Keratinocyte (primary cell): ENCODE results near the gene PLA2G6. TPM values are rescaled to one million over a fixed set of nuclear protein-coding genes. Genes with fewer than 3 reads are reported as not detected.

ENCODE experiments used
- DNase-seq: peaks from one replicate; pipeline ENCODE4 v3.0.0-alpha.2; 2011; ENCODE audit warnings: low read depth, missing footprints, low spot score
- FAIRE-seq: peaks from 2 replicates; lab custom pipeline; 2011; peaks lifted over from hg19 to GRCh38; lab: Jason Lieb, UNC
- H2AFZ ChIP-seq: 2 replicates; pipeline ENCODE4 v1.6.0; 2012; ENCODE audit warnings: low read length, control low read depth, inconsistent platforms; ENCODE audit not compliant: control insufficient read depth
- H3K27ac ChIP-seq: 2 replicates; pipeline ENCODE4 v1.5.1; 2011; ENCODE audit warnings: low read length; ENCODE audit not compliant: control insufficient read depth, insufficient read depth
- H3K27me3 ChIP-seq: 3 replicates; pipeline ENCODE4 v1.6.0; 2011; ENCODE audit warnings: low read length; ENCODE audit not compliant: control insufficient read depth, insufficient read depth; ENCODE audit errors: extremely low read depth
- H3K36me3 ChIP-seq, 2 experiments: 2 replicates in 1 of 2; 3 replicates in 1 of 2; pipeline ENCODE4 v1.5.1; 2011; ENCODE audit warnings: low read length in 2 of 2, mild to moderate bottlenecking in 1 of 2; ENCODE audit not compliant: control insufficient read depth in 2 of 2, insufficient read depth in 2 of 2; ENCODE audit errors: extremely low read depth in 1 of 2
- H3K4me1 ChIP-seq: 3 replicates; pipeline ENCODE4 v1.5.1; 2011; ENCODE audit warnings: low read length; ENCODE audit not compliant: control insufficient read depth, insufficient read depth; ENCODE audit errors: extremely low read depth
- H3K4me2 ChIP-seq: 3 replicates; pipeline ENCODE4 v1.6.0; 2011; ENCODE audit warnings: low read depth, low read length; ENCODE audit not compliant: control insufficient read depth, insufficient read depth; ENCODE audit errors: extremely low read depth
- H3K4me3 ChIP-seq, 3 experiments: fragments of 200-600 bp in 1 of 3; sonication (generic) in 1 of 3; 2 replicates in 2 of 3; 3 replicates in 1 of 3; pipeline ENCODE4 v1.5.1; 2011 to 2016; ENCODE audit warnings: low read length in 3 of 3, mild to moderate bottlenecking in 3 of 3, control low read depth in 2 of 3, inconsistent platforms in 1 of 3, low read depth in 1 of 3, mixed read lengths in 1 of 3, mixed run types in 1 of 3, moderate library complexity in 1 of 3; ENCODE audit not compliant: control insufficient read depth in 2 of 3, insufficient read depth in 2 of 3; ENCODE audit errors: extremely low read depth in 1 of 3
- H3K79me2 ChIP-seq: 2 replicates; pipeline ENCODE4 v1.6.0; 2012; ENCODE audit warnings: low read length; ENCODE audit not compliant: control insufficient read depth, insufficient read depth
- H3K9ac ChIP-seq: 3 replicates; pipeline ENCODE4 v1.6.0; 2011; ENCODE audit warnings: low read length; ENCODE audit not compliant: control insufficient read depth, insufficient read depth; ENCODE audit errors: extremely low read depth
- H3K9me1 ChIP-seq: 3 replicates; pipeline ENCODE4 v1.6.0; 2011; ENCODE audit warnings: low read length; ENCODE audit not compliant: control insufficient read depth, insufficient read depth; ENCODE audit errors: extremely low read depth
- H3K9me3 ChIP-seq: 2 replicates; pipeline ENCODE4 v1.5.1; 2012; ENCODE audit warnings: low read depth, low read length; ENCODE audit not compliant: control insufficient read depth
- H4K20me1 ChIP-seq: 3 replicates; pipeline ENCODE4 v1.6.0; 2011; ENCODE audit warnings: low read length; ENCODE audit not compliant: control insufficient read depth, insufficient read depth; ENCODE audit errors: extremely low read depth
- CTCF ChIP-seq, 3 experiments: IDR thresholded peaks in 1 of 3; conservative IDR thresholded peaks in 1 of 3; optimal IDR thresholded peaks in 1 of 3; 2 replicates in 2 of 3; 3 replicates in 1 of 3; pipeline versions ENCODE3 to v1.5.1; 2011; ENCODE audit warnings: low read length in 3 of 3, mild to moderate bottlenecking in 3 of 3, moderate library complexity in 2 of 3, control low read depth in 1 of 3, inconsistent platforms in 1 of 3; ENCODE audit not compliant: insufficient read depth in 2 of 3; ENCODE audit errors: extremely low read depth in 1 of 3
- EZH2 ChIP-seq: IDR thresholded peaks from one replicate; pipeline ENCODE4 v1.6.1; 2012; ENCODE audit warnings: inconsistent platforms, mild to moderate bottlenecking, low read length, moderate library complexity
- dilution Hi-C: fragments of 300-500 bp; cut with MboI; formaldehyde crosslinking; loops from one replicate; pipeline ENCODE4 v1.7.0; 2020; ENCODE audit warnings: low sequenced_read_pairs; ENCODE audit not compliant: extremely low pct_ligation_motif_present
- polyA plus RNA-seq, 5 experiments: library from polyadenylated mRNA; depleted of rRNA in 3 of 5; stranded (reverse) in 3 of 5; stranded (forward) in 1 of 5; unstranded in 1 of 5; fragments of >200 nt; gene quantifications; 1 replicate in 1 of 5; 2 replicates in 3 of 5; 3 replicates in 1 of 5; pipeline versions ENCODE4 v1.2.1 to v1.2.3, GENCODE V29; 2011 to 2012; ENCODE audit warnings: missing spikeins in 2 of 5, low read depth in 1 of 5, low replicate concordance in 1 of 5

PLA2G6 gene
- polyA plus RNA-seq, 1 donor (not counting 4 experiments of a cell fraction or from before 2014, with no cell fraction given) = 5.2 TPM

GRCh38 chr22:38126928-38127668, 54.5 kb downstream of the PLA2G6 start:
- DNase-seq (no peak), FAIRE-seq (no peak)
- TF ChIP-seq EZH2 (no peak), CTCF (optimal IDR thresholded peaks at IDR 0.05 in 1 of 3, IDR thresholded peaks at IDR 0.05 in 1 of 3, conservative IDR thresholded peaks at IDR 0.05 in 1 of 3; ENCODE audit: extremely low read depth in 1 of 3, insufficient read depth in 2 of 3, low read length in 3 of 3) (no peak)
- Histone ChIP-seq H3K9me3 (no peaks in the 10 kb centered on the region), H4K20me1 (no peaks in the 10 kb centered on the region), H3K4me3 (no peak overlapping the region), H3K27me3 (no peaks in the 10 kb centered on the region), H3K9ac (no peak overlapping the region), H3K4me2 (no peak overlapping the region), H3K4me1 (peaks cover 19% of the 10 kb centered on the region), H3K9me1 (no peaks in the 10 kb centered on the region), H3K79me2 (no peaks in the 10 kb centered on the region), H3K36me3 (no peaks in the 10 kb centered on the region), H3K27ac (no peak overlapping the region), H2AFZ (no peak overlapping the region)
- dilution Hi-C loops = no loop called here

GRCh38 chr22:38125751-38126201, 55.9 kb downstream of the PLA2G6 start:
- TF ChIP-seq CTCF (optimal IDR thresholded peaks at IDR 0.05 in 1 of 3, IDR thresholded peaks at IDR 0.05 in 1 of 3, conservative IDR thresholded peaks at IDR 0.05 in 1 of 3; ENCODE audit: extremely low read depth in 1 of 3, insufficient read depth in 2 of 3, low read length in 3 of 3) (no peak), EZH2 (no peak)
- no peak overlapping the region for H3K27ac ChIP-seq
- no peaks in the 10 kb centered on the region for H3K36me3 ChIP-seq
- peaks cover 20% of the 10 kb centered on the region for H3K4me1 ChIP-seq
- dilution Hi-C loops = no loop called here
- H2AFZ ChIP-seq = no peak overlapping the region
- no peak overlapping the region for H3K4me2 ChIP-seq
- H3K4me3 ChIP-seq = no peak overlapping the region
- H3K9me1 ChIP-seq = no peaks in the 10 kb centered on the region
- no peaks in the 10 kb centered on the region for H4K20me1 ChIP-seq
- no peaks in the 10 kb centered on the region for H3K27me3 ChIP-seq
- FAIRE-seq (no peak), DNase-seq (no peak)
- no peak overlapping the region for H3K9ac ChIP-seq
- H3K9me3 ChIP-seq = no peaks in the 10 kb centered on the region
- H3K79me2 ChIP-seq = no peaks in the 10 kb centered on the region
